HL-60/S4 (cell line): ENCODE results near the gene AGBL5.

Source experiments
- in situ Hi-C: fragments of 300-500 bp; cut with MboI; formaldehyde crosslinking; loops from 2 replicates; pipeline ENCODE4 v1.14.3; 2022; ENCODE audit warnings: low sequenced_read_pairs

Gene AGBL5

DNA sequence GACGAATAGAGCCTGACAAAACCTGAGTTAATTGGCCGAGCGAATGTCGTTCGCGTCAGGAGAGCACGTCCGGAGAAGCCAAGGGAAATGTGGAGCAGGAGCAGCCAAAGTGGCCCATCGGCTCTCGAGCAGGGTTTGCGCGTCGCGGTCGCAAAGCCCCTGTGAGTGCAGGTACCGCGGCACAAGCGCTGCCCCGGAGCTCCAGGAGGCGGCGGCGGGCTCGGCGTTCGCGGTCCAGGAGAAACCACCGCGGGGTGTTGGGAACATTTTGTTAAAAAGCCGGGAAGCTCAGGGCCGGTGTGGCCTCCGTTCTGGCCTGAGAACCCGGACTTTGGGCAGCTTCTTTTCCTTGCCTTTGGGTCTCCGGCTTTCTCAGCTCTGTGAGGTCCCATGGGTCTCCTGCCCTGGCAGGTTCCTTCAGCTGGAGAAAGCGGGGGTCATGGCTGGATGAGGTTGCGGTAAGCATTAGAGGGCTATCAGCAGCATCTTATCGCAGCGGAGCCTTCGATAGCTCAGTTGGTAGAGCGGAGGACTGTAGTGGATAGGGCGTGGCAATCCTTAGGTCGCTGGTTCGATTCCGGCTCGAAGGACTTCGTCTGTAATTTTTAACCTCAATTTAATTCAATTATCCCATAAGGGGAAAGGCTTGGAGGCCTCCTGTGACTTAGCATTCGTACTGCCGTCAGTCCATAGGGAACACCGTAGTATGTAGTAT, 1.0 kb upstream of the AGBL5 start:
- in situ Hi-C loops: no loop called here

DNA sequence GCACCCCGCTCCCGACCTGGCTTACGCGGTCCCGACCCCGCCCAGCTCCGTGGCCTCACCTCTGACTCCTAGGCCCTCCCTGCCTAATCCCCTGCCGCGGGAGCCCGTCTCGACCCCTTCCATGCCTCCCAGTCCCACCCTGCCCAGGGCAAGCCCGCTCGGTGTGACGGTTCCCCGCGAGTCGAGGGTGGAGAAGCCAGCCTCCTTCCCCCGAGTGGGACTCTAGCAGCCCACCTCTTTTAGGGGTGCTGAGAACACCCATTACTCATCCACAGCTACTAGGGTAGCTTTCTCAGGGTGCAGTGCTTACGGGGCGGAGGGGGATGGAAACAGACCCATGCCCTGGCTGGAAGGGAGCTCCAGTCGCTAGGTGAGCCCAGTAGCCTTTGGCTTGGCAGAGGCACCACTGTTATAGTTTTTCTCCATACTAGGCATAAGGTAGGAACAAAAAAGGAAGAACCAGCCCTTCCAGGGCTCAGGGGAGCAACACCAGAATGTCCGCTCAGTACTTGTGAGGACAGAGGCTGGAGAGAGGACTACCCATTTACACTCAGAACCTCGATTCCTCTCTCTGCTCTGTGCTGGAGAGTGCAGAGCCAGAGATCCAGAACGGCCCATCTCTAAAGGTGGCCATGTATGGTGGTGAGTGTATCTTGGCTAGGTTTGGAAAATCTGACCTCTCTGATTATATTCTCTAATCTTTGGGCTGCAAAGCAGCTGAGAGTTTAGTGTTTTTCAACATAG, 606 bp downstream of the AGBL5 start:
- in situ Hi-C loops: no loop called here

DNA sequence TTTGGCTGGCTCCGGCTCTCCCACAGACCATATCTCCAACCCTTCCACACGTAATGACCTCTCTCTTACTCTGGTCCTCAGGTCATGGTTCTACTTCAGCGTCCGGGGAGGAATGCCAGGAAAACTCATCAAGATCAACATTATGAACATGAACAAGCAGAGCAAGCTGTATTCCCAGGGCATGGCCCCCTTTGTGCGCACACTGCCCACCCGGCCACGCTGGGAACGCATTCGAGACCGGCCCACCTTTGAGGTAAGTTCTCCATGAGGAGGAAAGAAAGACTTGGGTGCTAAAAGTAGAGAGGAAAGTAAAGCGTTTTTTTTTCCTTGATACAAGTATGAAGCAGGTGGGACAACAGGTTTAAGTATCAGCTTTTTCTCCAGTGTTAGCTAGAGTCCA, 1.9 kb downstream of the AGBL5 start:
- in situ Hi-C loops: no loop called here

DNA sequence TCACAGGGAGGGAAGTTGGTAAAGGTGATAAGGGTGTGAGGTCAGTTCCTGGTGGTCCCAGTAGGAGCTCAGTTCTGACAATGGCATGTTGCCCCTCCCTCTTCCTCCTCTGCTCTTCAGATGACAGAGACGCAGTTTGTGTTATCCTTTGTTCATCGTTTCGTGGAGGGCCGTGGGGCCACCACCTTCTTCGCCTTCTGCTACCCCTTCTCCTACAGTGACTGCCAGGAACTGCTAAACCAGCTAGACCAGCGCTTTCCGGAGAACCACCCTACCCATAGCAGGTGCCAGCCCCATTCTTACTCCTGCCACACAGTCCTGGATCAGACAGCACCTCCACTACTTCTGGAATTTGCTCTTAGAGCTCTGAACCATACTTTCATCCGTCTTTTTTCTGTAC, 2.3 kb downstream of the AGBL5 start:
- in situ Hi-C loops: no loop called here

DNA sequence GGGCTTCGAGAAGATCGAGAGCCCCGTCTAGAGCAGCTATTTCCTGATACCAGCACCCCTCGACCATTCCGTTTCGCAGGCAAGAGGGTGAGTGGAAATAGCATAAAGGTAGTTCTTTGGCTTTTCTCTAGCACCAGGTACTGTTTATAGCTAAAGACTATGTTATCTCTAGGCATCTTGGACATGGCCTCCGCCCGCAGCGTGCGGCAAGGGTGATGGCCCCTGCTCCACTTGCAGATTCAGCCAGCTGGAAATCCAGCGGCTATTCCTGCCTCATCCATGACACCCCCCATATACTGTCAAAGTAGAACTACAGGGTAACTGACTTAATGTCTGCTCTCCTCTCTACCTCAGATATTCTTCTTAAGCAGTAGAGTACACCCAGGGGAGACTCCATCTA, 3.3 kb downstream of the AGBL5 start:
- in situ Hi-C loops: no loop called here

DNA sequence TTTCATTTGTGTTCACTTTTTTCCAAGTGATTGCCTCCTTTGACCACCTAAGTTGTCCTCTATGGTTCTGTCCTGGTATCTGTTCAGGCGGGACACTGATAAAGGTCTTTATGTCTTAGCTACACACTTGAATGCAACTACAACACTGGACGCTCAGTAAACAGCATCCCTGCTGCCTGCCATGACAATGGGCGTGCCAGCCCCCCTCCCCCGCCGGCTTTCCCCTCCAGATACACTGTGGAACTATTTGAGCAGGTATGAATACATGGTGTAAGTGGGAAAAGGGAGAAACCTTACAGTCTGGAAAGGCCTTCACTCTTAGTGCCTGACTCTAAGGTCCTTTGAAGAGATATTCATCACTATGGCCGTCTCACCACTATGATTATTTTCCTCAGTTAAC, 5.7 kb downstream of the AGBL5 start:
- in situ Hi-C loops: no loop called here

GRCh38 chr2:27058210-27058609, 6.7 kb downstream of the AGBL5 start:
- in situ Hi-C loops: no loop called here

DNA sequence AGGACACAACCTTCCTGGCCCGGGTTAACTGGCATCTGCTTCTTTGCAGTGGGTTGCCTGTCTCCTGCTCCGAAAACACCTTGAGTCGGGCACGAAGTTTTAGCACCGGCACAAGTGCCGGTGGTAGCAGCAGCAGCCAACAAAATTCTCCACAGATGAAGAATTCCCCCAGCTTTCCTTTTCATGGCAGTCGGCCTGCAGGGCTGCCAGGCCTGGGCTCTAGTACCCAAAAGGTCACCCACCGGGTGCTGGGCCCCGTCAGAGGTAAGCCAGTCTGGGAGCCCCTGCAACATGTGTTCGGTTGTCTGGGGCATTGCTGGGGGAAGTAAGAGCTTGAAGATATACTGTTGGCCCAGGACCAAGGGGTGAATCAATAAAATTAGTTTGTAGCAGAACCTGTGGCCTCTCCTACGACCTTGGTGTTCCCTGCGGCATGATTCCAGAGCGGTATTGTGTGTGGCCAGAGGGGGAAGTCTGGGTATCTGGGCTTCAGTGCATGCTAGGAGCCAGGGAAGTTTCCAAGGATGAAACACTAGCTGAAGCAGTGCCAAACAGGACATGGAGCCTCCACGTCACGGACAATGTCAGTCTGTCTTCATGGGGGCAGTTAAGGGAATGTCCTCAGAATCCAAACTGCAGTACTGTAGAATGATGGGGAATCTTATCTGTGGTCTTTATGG, 7.8 kb downstream of the AGBL5 start:
- in situ Hi-C loops: no loop called here

- in situ Hi-C loops: no loop called here
These were observed 8.9 kb downstream of the AGBL5 start for GRCh38 chr2:27060323-27060722.

DNA sequence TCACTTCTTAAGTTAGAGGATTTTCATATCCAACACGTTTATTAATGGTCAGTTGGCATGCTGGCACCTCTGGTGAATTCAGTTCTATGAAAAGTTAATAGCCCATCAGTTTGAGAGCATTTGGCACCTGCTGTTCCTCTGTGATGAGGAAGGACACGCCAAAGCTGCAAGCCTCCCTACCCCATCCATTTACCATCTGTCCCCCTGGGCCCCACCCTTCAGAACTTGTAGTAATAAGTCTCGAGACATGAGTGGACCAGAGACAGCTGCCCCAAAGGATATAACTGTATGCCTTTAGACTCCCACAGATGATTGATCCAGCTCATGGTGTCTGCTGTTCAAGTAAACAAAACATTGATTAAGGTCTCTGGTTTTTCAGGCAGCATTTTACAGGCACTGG, 13.7 kb downstream of the AGBL5 start:
- in situ Hi-C loops: no loop called here

DNA sequence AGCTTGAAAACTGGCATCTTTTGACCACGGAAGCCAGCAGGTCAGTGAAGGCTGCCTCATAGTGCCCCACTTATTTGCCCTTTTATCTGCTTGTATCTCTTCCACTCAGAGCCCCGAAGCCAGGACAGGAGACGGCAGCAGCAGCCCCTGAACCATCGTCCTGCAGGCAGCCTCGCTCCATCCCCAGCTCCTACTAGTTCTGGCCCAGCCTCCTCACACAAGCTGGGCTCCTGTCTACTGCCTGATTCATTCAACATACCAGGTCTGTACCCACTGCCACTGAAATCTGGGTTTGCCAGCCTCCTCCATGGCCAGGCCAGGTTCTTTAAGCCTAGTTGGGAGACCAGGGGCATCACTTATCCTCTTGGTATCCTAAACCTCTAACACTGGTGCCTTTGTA, 15.9 kb downstream of the AGBL5 start:
- in situ Hi-C loops: no loop called here

DNA sequence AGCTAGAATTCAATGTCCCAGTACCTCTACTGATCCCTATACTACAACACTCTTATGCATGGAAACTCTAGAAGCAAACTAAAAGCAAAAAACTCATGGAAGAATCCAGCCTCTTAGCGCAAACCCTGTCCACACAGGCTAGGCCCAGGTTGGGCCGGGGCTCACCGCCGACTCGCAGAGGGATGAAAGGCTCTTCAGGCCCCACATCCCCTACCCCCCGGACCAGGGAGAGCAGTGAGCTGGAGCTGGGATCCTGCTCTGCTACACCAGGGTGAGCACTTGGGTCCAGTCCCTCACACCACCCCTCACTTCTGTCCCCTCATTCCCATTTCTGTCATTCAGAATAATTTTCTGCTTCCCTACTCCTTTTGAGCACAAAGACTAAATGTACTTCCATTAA, 18.0 kb downstream of the AGBL5 start:
- in situ Hi-C loops: no loop called here

DNA sequence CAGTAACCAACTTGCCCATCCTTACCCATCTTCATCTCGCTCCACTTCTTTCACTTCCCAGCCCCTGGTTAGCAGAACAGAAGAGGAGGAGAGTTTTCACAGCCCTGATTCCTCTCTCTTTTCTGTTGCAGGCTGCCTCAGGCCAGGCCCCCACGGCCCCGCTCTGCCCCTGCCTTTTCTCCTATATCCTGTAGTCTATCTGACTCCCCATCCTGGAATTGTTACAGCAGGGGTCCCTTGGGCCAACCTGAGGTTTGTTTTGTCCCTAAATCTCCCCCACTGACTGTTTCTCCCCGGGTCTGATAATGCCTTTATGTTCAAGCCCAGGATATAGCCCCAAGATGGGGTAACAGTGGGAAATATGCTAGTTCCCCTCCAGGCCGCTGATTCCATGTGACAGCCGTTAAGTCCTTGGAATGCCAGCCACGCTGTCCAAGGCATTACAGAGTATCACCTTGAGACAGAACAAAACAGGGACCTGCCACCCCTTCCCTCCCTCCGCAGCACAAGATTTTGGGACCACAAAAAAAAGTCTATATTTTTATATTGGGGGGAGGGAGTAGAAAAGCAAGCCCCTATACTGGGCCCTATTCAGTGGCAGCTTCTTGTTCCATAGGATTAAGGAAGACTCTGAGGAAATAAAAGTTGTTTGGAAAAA, 18.6 kb downstream of the AGBL5 start:
- in situ Hi-C loops: no loop called here

DNA sequence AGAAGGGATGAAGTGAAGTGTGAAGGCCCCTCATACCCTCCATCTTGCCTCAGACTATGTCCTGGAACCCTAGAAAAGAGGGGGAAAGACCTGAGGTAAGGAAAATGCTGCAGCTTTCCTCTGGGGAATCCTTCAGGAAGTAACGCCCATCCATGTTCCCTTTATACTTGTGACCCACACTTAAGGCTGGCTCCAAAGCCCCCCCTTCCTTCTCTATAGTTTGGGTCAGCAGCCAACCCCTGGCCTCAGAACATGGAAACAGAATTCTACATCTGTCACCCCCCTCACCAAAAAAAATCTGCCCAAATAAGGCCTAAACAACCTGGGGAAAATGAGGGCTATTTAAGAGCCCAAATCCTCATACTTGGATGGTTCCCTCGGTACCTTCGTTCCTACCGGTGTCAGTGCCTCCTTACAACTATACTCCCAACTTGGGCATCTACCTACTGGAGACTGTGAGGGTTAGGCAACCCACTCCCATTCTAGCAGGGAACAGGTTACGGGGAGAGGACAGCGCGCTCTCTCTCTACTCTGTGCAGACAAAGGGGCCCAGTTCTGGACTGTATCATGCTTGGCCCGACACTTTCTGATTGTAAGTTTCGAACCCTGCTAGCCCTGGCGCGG, 19.3 kb downstream of the AGBL5 start:
- in situ Hi-C loops: no loop called here

DNA sequence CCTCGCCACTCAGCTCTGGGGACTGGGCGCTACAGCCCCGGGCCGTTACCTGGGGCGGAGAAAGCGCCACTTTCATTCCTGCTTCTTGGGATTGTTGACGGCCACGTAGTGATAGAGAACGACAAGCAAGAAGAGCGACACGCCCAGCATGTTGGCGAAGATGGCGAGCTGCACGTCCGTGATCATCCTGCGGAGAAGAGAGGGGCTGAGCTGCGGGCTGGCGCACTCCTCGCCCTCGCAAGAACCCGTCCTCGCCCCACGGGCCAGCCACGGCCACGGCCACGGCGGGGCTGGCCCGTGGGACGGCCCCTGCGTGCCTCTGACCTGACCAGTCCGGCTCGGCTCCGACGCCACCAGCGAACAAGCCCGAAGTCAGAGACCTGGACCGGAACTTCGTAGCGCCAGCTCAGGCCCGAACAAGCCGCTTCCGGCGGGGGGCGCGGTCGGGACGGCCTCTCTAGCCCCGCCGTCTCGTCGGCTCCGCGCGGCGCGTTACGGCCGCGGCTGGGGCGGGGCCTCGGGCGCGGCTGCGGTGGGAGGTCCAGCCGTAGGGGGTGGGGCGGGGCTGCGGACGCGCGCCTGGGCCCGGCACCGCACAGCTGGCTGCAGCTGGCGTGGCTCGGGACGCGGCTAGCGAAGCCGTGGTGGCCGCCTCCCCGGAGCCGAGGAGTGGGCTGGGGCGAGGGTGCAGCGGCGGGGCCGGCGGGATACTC, 20.0 kb downstream of the AGBL5 start, which contains the start of gene OST4:
OST4 (minus strand) TSS at position 378 of the 713 bp plus-strand sequence.
- in situ Hi-C loops: no loop called here

DNA sequence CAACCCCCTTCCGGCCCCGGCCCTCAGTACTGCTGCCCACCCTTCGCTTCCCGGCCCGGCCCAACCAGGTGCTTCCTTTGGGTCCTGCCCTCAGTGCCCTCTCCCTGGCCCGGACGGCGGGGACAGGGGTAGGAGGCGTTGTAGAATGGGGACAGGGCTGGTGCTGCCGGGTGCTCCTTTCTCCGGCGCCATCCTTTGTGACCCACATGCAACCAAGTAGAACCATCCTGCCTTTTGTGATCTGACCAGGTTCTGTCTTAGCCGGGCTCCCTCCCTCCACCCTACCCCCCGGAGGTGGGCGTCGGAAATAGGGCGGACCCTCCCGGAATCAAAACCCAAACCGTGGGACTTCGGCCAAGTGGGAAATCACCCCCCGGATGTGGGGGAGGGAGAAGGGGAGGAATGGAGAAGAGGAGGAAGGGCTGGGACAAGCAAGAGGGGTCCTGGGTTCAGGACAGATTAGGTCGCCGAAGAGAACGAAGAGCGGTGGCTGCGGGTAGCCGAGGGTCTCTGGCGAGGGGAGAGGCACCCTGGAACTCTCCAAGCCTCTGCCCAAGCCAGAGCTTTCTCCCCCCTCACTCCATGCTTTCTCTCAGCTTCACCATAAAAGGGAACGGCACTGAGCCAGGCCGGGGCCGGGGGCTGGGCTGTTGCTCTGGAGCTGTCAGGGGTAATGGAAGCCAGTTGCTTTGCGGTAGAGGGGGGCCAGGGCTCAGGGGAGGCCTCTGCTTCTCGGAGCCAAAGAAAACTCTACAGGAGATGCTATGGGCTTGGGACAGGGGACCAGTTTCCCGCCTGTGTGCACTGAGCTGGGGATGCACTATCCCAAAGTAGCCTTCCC, 20.7 kb downstream of the AGBL5 start:
- in situ Hi-C loops: no loop called here

GRCh38 chr2:27072920-27073319, 21.5 kb downstream of the AGBL5 start:
- in situ Hi-C loops: no loop called here

GRCh38 chr2:27073782-27074181, 22.3 kb downstream of the AGBL5 start:
- in situ Hi-C loops: no loop called here

- in situ Hi-C loops: no loop called here
These were observed 23.5 kb downstream of the AGBL5 start for GRCh38 chr2:27074738-27075565.
